ENCODE measurements around the gene MARCHF5.

The MARCHF5 gene

GRCh38 chr10:92350411-92350810, 59.4 kb downstream of the MARCHF5 start:
- Histone ChIP-seq H3F3A (ENCODE audit: insufficient read depth) (no peaks in the 10 kb centered on the region), H3K4me3 (ENCODE audit: insufficient read depth, low read length, poor library complexity, severe bottlenecking) (no peak overlapping the region), H4K20me1 (ENCODE audit: low read depth, low read length) (no peaks in the 10 kb centered on the region), H3K79me2 (ENCODE audit: insufficient read depth, low read length) (no peaks in the 10 kb centered on the region), H2AFZ (ENCODE audit: low read depth, low read length, severe bottlenecking) (no peak overlapping the region), H3K27me3 (ENCODE audit: low read length) (no peaks in the 10 kb centered on the region), H3K27ac (ENCODE audit: low read depth, low read length) (no peak overlapping the region), H3K9me3 (ENCODE audit: insufficient read depth, low read length) (no peaks in the 10 kb centered on the region), H3K9me2 (replicated peaks; ENCODE audit: insufficient read depth, low read length) (no peaks in the 10 kb centered on the region), H3K36me3 (ENCODE audit: low read length) (peaks cover 6% of the 10 kb centered on the region; the same call in 1 of the 2 replicates), H3K4me2 (ENCODE audit: low read depth, low read length, poor library complexity, severe bottlenecking) (no peak overlapping the region), H3K9ac (ENCODE audit: low read length) (no peak overlapping the region)
- TF ChIP-seq CTCF (IDR thresholded peaks at IDR 0.05; ENCODE audit: insufficient read depth, low read length, poor library complexity, severe bottlenecking) (no peak), EZH2phosphoT487 (conservative IDR thresholded peaks at IDR 0.05; ENCODE audit: low read length) (no peak)

- H3K4me2 ChIP-seq (ENCODE audit: low read depth, low read length, poor library complexity, severe bottlenecking), result no peak overlapping the region
- TF ChIP-seq EZH2phosphoT487 (conservative IDR thresholded peaks at IDR 0.05; ENCODE audit: low read length) (no peak), CTCF (IDR thresholded peaks at IDR 0.05; ENCODE audit: insufficient read depth, low read length, poor library complexity, severe bottlenecking) (no peak)
- no peaks in the 10 kb centered on the region for H3K9me3 ChIP-seq (ENCODE audit: insufficient read depth, low read length)
- no peaks in the 10 kb centered on the region for H3F3A ChIP-seq (ENCODE audit: insufficient read depth)
- no peaks in the 10 kb centered on the region for H3K9me2 ChIP-seq (replicated peaks; ENCODE audit: insufficient read depth, low read length)
- peaks cover 6% of the 10 kb centered on the region; the same call in 1 of the 2 replicates for H3K36me3 ChIP-seq (ENCODE audit: low read length)
- H3K9ac ChIP-seq (ENCODE audit: low read length), result no peak overlapping the region
- H3K27me3 ChIP-seq (ENCODE audit: low read length), result no peaks in the 10 kb centered on the region
- H3K27ac ChIP-seq (ENCODE audit: low read depth, low read length), result no peak overlapping the region
- no peaks in the 10 kb centered on the region for H4K20me1 ChIP-seq (ENCODE audit: low read depth, low read length)
- no peak overlapping the region for H3K4me3 ChIP-seq (ENCODE audit: insufficient read depth, low read length, poor library complexity, severe bottlenecking)
- H3K79me2 ChIP-seq (ENCODE audit: insufficient read depth, low read length), result no peaks in the 10 kb centered on the region
- H2AFZ ChIP-seq (ENCODE audit: low read depth, low read length, severe bottlenecking), result no peak overlapping the region
Measured at GRCh38 chr10:92354587-92354986, 63.6 kb downstream of the MARCHF5 start.

- TF ChIP-seq EZH2phosphoT487 (conservative IDR thresholded peaks at IDR 0.05; ENCODE audit: low read length) (no peak), CTCF (IDR thresholded peaks at IDR 0.05; ENCODE audit: insufficient read depth, low read length, poor library complexity, severe bottlenecking) (no peak)
- Histone ChIP-seq H2AFZ (ENCODE audit: low read depth, low read length, severe bottlenecking) (no peak overlapping the region), H3K4me3 (ENCODE audit: insufficient read depth, low read length, poor library complexity, severe bottlenecking) (no peak overlapping the region), H3K79me2 (ENCODE audit: insufficient read depth, low read length) (no peaks in the 10 kb centered on the region), H4K20me1 (ENCODE audit: low read depth, low read length) (no peaks in the 10 kb centered on the region), H3F3A (ENCODE audit: insufficient read depth) (no peaks in the 10 kb centered on the region), H3K27me3 (ENCODE audit: low read length) (no peaks in the 10 kb centered on the region), H3K9ac (ENCODE audit: low read length) (no peak overlapping the region), H3K9me3 (ENCODE audit: insufficient read depth, low read length) (no peaks in the 10 kb centered on the region), H3K4me2 (ENCODE audit: low read depth, low read length, poor library complexity, severe bottlenecking) (no peak overlapping the region), H3K27ac (ENCODE audit: low read depth, low read length) (no peak overlapping the region), H3K9me2 (replicated peaks; ENCODE audit: insufficient read depth, low read length) (no peaks in the 10 kb centered on the region), H3K36me3 (ENCODE audit: low read length) (peaks cover 4% of the 10 kb centered on the region; the same call in 1 of the 2 replicates)
Measured at GRCh38 chr10:92356041-92356440, 65.1 kb downstream of the MARCHF5 start.

Data from SU-DHL-6 (cell line).